Measurements from ENCODE around the gene PFDN2. TPM values are rescaled to one million over a fixed set of nuclear protein-coding genes. Genes with fewer than 3 reads are reported as not detected.

The PFDN2 gene
- total and polyA plus RNA-seq, 11 donors, result 38.3 to 234 (median 49.8) TPM

- H3K4me1 ChIP-seq, result peaks cover 0 to 2% (median 0%) of the 10 kb centered on the region in 12 donors
- H3K27me3 ChIP-seq, result no peaks in the 10 kb centered on the region
- H3K4me3 ChIP-seq, result no peak overlapping the region
- H3K27ac ChIP-seq, result no peak overlapping the region
- no peaks in the 10 kb centered on the region for H3K9me3 ChIP-seq
- 82 to 87% (median 86%) methylated on average over 3 of the region's 3 CpGs for WGBS, 4 donors
- DNase-seq, result no peak
- TF ChIP-seq CTCF (IDR thresholded peaks at IDR 0.05) (no peak), POLR2A (IDR thresholded peaks at IDR 0.05) (no peak)
- H3K36me3 ChIP-seq, result no peaks in the 10 kb centered on the region
- ATAC-seq, result no peak
- intact Hi-C loops (cut with DNase I), result loop anchor here in 3 of 10 donors (10.0 kb wide), 2 partner anchors 256 to 366 kb away; no protein-coding TSS in a partner anchor
Observed at GRCh38 chr1:161090617-161091016, 27.2 kb downstream of the PFDN2 start.

GRCh38 chr1:161089938-161090337 is 27.9 kb downstream of the PFDN2 start:
- no peaks in the 10 kb centered on the region for H3K27me3 ChIP-seq
- intact Hi-C loops (cut with DNase I), result loop anchor here in 3 of 10 donors (10.0 kb wide), 2 partner anchors 255 to 365 kb away; no protein-coding TSS in a partner anchor
- DNase-seq (no peak), ATAC-seq (no peak)
- H3K4me3 ChIP-seq, result no peak overlapping the region
- TF ChIP-seq CTCF (IDR thresholded peaks at IDR 0.05), result no peak
- no peak for TF ChIP-seq POLR2A (IDR thresholded peaks at IDR 0.05)
- no peaks in the 10 kb centered on the region for H3K9me3 ChIP-seq
- no peaks in the 10 kb centered on the region for H3K36me3 ChIP-seq
- H3K27ac ChIP-seq, result no peak overlapping the region
- H3K4me1 ChIP-seq, result no peaks in the 10 kb centered on the region
- WGBS, 4 donors, result 93 to 98% (median 96%) methylated on average over 5 of the region's 5 CpGs

- ATAC-seq, result no peak
- Histone ChIP-seq H3K4me3 (no peak within 1 kb of the TSS), H3K27ac (no peak within 1 kb of the TSS), H3K27me3 (no peaks in the 10 kb centered on the region), H3K4me1 (no peaks in the 10 kb centered on the region), H3K9me3 (no peaks in the 10 kb centered on the region), H3K36me3 (no peaks in the 10 kb centered on the region)
- intact Hi-C loops (cut with DNase I), result no loop called here
- no peak for TF ChIP-seq CTCF (IDR thresholded peaks at IDR 0.05)
- TF ChIP-seq POLR2A (IDR thresholded peaks at IDR 0.05), result no peak
- DNase-seq, result no peak
- WGBS, 4 donors, result 74 to 82% (median 77%) methylated on average over 20 to 22 of the region's 22 CpGs
Observed at GRCh38 chr1:161089251-161089924, 28.4 kb downstream of the PFDN2 start, which contains the start of gene NECTIN4. Gene NECTIN4, minus strand, starts transcription at chr1:161089558. Its CDS starts 262 bp downstream, at chr1:161089296.

- 83 to 89% (median 88%) methylated on average over 3 of the region's 3 CpGs for WGBS, 4 donors
- DNase-seq (no peak), ATAC-seq (no peak)
- H3K36me3 ChIP-seq, result no peaks in the 10 kb centered on the region
- no peaks in the 10 kb centered on the region for H3K27me3 ChIP-seq
- no peak overlapping the region for H3K27ac ChIP-seq
- H3K4me1 ChIP-seq, result peaks cover 0 to 2% (median 0%) of the 10 kb centered on the region in 12 donors
- no peak overlapping the region for H3K4me3 ChIP-seq
- intact Hi-C loops (cut with DNase I), result no loop called here
- no peak for TF ChIP-seq CTCF (IDR thresholded peaks at IDR 0.05)
- no peak for TF ChIP-seq POLR2A (IDR thresholded peaks at IDR 0.05)
- no peaks in the 10 kb centered on the region for H3K9me3 ChIP-seq
Observed at GRCh38 chr1:161088587-161089110, 29.2 kb downstream of the PFDN2 start.

Measured in heart left ventricle (tissue), 16 donors.